Measurements from ENCODE around the gene KLHDC8A.

The KLHDC8A gene

GRCh38 chr1:205381305-205381704 lies 24.6 kb upstream of the KLHDC8A start:
- no peaks in the 10 kb centered on the region for H3K36me3 ChIP-seq (ENCODE audit: control insufficient read depth in 2 of 2, insufficient read depth in 2 of 2, low read length in 2 of 2)
- H3K4me1 ChIP-seq (ENCODE audit: control insufficient read depth, insufficient read depth, low read length) = no peaks in the 10 kb centered on the region
- H3K9ac ChIP-seq (ENCODE audit: low read length in 2 of 2) = no peak overlapping the region
- H3K27me3 ChIP-seq (ENCODE audit: control insufficient read depth in 1 of 2, insufficient read depth in 2 of 2, low read length in 2 of 2) = no peaks in the 10 kb centered on the region
- H3K9me3 ChIP-seq (ENCODE audit: control insufficient read depth in 2 of 2, low read length in 2 of 2) = no peaks in the 10 kb centered on the region
- H3K4me3 ChIP-seq (ENCODE audit: low read length in 2 of 2) = no peak overlapping the region
- H3K27ac ChIP-seq (ENCODE audit: low read length) = no peak overlapping the region

GRCh38 chr1:205380882-205381281 lies 24.2 kb upstream of the KLHDC8A start:
- H3K9me3 ChIP-seq (ENCODE audit: control insufficient read depth in 2 of 2, low read length in 2 of 2) = no peaks in the 10 kb centered on the region
- H3K9ac ChIP-seq (ENCODE audit: low read length in 2 of 2) = no peak overlapping the region
- no peak overlapping the region for H3K4me3 ChIP-seq (ENCODE audit: low read length in 2 of 2)
- no peaks in the 10 kb centered on the region for H3K36me3 ChIP-seq (ENCODE audit: control insufficient read depth in 2 of 2, insufficient read depth in 2 of 2, low read length in 2 of 2)
- no peaks in the 10 kb centered on the region for H3K4me1 ChIP-seq (ENCODE audit: control insufficient read depth, insufficient read depth, low read length)
- H3K27me3 ChIP-seq (ENCODE audit: control insufficient read depth in 1 of 2, insufficient read depth in 2 of 2, low read length in 2 of 2) = no peaks in the 10 kb centered on the region
- no peak overlapping the region for H3K27ac ChIP-seq (ENCODE audit: low read length)

DNA sequence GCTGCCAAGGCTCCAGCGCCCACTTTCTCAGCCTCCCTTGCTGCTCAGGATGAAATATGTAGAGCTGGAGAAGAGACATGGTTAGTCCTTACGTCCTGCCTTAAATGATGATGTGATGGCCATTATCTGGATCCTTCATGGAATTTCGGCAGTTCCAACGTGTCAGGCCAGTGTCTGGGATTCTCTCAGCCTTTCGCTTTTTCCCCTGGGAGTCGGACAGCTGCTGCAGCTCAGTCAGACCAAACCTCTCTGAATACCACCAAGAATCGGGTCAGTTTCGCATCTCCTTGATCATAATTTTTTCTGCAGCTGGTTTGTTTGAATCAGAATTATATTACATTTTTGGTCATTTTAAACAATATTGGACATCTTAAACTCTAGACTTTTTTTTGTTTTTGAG lies 22.3 kb upstream of the KLHDC8A start:
- Histone ChIP-seq H3K36me3 (ENCODE audit: control insufficient read depth in 2 of 2, insufficient read depth in 2 of 2, low read length in 2 of 2) (no peaks in the 10 kb centered on the region), H3K9me3 (ENCODE audit: control insufficient read depth in 2 of 2, low read length in 2 of 2) (no peaks in the 10 kb centered on the region), H3K4me1 (ENCODE audit: control insufficient read depth, insufficient read depth, low read length) (peaks cover 3% of the 10 kb centered on the region), H3K27ac (ENCODE audit: low read length) (no peak overlapping the region), H3K27me3 (ENCODE audit: control insufficient read depth in 1 of 2, insufficient read depth in 2 of 2, low read length in 2 of 2) (peaks cover 0 to 8% of the 10 kb centered on the region in 2 donors), H3K9ac (ENCODE audit: low read length in 2 of 2) (no peak overlapping the region), H3K4me3 (ENCODE audit: low read length in 2 of 2) (no peak overlapping the region)

DNA sequence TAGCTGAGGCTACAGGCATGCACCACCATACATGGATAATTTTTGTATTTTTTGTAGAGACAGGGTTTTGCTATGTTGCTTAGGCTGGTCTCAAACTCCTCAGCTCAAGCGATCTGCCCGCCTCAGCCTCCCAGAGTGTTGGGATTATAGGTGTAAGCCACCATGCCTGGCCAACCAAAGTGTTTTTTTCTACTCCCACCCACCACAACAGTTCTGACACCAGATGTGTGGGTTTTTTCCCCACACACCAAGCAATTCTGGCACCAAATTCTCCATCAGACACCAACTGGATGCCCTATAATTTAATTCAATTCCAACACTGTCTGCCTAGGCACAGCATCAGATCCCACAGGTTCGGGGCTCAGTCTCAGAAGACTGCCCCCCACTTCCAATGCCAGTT lies 20.6 kb upstream of the KLHDC8A start:
- Histone ChIP-seq H3K4me3 (ENCODE audit: low read length in 2 of 2) (no peak overlapping the region), H3K9me3 (ENCODE audit: control insufficient read depth in 2 of 2, low read length in 2 of 2) (no peaks in the 10 kb centered on the region), H3K36me3 (ENCODE audit: control insufficient read depth in 2 of 2, insufficient read depth in 2 of 2, low read length in 2 of 2) (no peaks in the 10 kb centered on the region), H3K27ac (ENCODE audit: low read length) (no peak overlapping the region), H3K4me1 (ENCODE audit: control insufficient read depth, insufficient read depth, low read length) (peaks cover 3% of the 10 kb centered on the region), H3K27me3 (ENCODE audit: control insufficient read depth in 1 of 2, insufficient read depth in 2 of 2, low read length in 2 of 2) (peaks cover 2 to 15% of the 10 kb centered on the region in 2 donors), H3K9ac (ENCODE audit: low read length in 2 of 2) (no peak overlapping the region)

DNA sequence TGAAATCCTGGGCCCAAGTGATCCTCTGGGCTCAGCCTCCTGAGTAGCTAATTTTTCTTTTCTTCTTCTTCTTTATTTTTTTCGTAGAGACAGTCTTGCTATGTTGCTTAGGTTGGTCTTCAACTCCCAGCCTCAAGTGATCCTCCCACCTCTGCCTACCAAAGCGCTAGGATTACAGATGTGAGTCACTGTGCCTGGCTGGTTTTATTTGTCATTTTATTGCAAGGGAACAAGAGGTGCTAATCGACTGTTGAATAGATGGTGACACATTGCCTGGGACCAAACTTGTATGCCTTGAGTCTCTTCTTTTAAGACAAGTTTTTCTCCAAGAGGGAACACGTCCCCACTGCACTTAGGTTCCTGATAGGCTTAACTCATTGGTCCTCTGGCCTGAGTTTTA lies 20.0 kb upstream of the KLHDC8A start:
- H3K4me3 ChIP-seq (ENCODE audit: low read length in 2 of 2) = no peak overlapping the region
- peaks cover 3% of the 10 kb centered on the region for H3K4me1 ChIP-seq (ENCODE audit: control insufficient read depth, insufficient read depth, low read length)
- H3K36me3 ChIP-seq (ENCODE audit: control insufficient read depth in 2 of 2, insufficient read depth in 2 of 2, low read length in 2 of 2) = no peaks in the 10 kb centered on the region
- no peak overlapping the region for H3K27ac ChIP-seq (ENCODE audit: low read length)
- H3K9me3 ChIP-seq (ENCODE audit: control insufficient read depth in 2 of 2, low read length in 2 of 2) = no peaks in the 10 kb centered on the region
- H3K27me3 ChIP-seq (ENCODE audit: control insufficient read depth in 1 of 2, insufficient read depth in 2 of 2, low read length in 2 of 2) = peaks cover 2 to 18% of the 10 kb centered on the region in 2 donors
- H3K9ac ChIP-seq (ENCODE audit: low read length in 2 of 2) = no peak overlapping the region

GRCh38 chr1:205375835-205376545 lies 19.3 kb upstream of the KLHDC8A start:
- H3K27me3 ChIP-seq (ENCODE audit: control insufficient read depth in 1 of 2, insufficient read depth in 2 of 2, low read length in 2 of 2) = peaks cover 2 to 18% of the 10 kb centered on the region in 2 donors
- no peak overlapping the region for H3K9ac ChIP-seq (ENCODE audit: low read length in 2 of 2)
- H3K4me3 ChIP-seq (ENCODE audit: low read length in 2 of 2) = no peak overlapping the region
- peaks cover 3% of the 10 kb centered on the region for H3K4me1 ChIP-seq (ENCODE audit: control insufficient read depth, insufficient read depth, low read length)
- H3K36me3 ChIP-seq (ENCODE audit: control insufficient read depth in 2 of 2, insufficient read depth in 2 of 2, low read length in 2 of 2) = no peaks in the 10 kb centered on the region
- H3K9me3 ChIP-seq (ENCODE audit: control insufficient read depth in 2 of 2, low read length in 2 of 2) = no peaks in the 10 kb centered on the region
- H3K27ac ChIP-seq (ENCODE audit: low read length) = no peak overlapping the region

DNA sequence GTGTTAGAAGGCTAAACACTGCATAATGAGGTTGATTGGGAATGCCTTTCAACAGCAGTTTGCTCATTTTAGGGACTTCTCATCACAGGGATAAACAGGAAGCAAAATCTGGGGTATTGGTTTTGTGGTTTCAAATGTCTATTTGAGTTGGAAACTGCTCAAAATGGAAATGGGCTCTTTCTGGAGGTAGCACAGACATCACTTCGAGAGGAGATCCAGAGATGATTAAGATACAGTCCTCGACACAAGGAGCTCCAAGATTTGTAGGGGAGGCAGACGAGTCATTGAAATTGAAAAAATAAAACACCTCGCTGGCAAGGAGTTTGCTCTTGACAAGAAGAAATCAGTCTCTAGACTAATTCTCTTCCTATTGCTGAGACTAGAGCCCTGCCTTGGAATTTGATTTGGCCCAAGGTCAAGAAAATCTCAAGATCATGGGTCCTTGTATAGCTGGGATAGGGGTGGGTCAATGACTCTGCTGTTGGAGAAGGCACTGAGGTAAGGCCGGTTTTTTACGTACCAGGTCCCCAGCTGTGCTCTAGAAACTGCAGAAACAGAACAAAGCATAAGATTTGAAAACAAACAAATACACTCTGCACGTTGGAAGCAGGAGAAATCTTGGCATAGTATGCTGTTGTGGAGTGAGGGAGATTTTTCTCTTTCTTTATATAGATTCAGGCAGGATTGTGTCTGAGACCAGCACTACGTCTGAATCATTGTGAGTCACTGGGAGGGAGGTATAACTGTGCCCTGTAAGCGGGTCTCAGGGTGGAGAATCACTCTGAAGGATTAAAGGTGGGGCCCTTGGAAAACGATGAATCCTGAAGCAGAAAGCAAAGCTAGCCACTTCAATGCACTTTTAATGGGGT lies 17.7 kb upstream of the KLHDC8A start:
- Histone ChIP-seq H3K4me3 (ENCODE audit: low read length in 2 of 2) (no peak overlapping the region), H3K27ac (ENCODE audit: low read length) (no peak overlapping the region), H3K4me1 (ENCODE audit: control insufficient read depth, insufficient read depth, low read length) (peaks cover 3% of the 10 kb centered on the region)

DNA sequence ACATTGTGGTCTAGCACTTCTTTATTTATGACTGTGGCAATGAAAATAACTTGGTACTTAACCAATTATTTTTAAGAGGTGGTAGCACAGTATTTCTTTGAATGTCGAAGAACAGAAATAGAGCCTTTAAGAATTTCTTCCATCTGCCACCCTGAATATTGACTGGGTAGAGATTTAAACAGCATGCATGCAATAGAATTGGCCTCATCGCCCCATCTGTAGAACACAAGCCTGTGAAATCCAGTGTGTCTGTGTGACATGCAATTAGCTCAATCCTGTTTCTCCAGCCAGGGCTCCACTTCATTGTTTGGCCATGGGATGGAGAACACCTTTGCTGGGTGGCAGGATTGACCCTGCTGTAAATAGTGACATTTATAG lies 17.1 kb upstream of the KLHDC8A start:
- H3K27ac ChIP-seq (ENCODE audit: low read length) = no peak overlapping the region
- H3K4me3 ChIP-seq (ENCODE audit: low read length in 2 of 2) = no peak overlapping the region
- no peaks in the 10 kb centered on the region for H3K36me3 ChIP-seq (ENCODE audit: control insufficient read depth in 2 of 2, insufficient read depth in 2 of 2, low read length in 2 of 2)
- H3K4me1 ChIP-seq (ENCODE audit: control insufficient read depth, insufficient read depth, low read length) = peaks cover 3% of the 10 kb centered on the region
- no peaks in the 10 kb centered on the region for H3K9me3 ChIP-seq (ENCODE audit: control insufficient read depth in 2 of 2, low read length in 2 of 2)
- H3K27me3 ChIP-seq (ENCODE audit: control insufficient read depth in 1 of 2, insufficient read depth in 2 of 2, low read length in 2 of 2) = peaks cover 2 to 18% of the 10 kb centered on the region in 2 donors
- H3K9ac ChIP-seq (ENCODE audit: low read length in 2 of 2) = no peak overlapping the region

More for the DNA sequence above, 17.7 kb upstream of the KLHDC8A start:
- no peaks in the 10 kb centered on the region for H3K9me3 ChIP-seq (ENCODE audit: control insufficient read depth in 2 of 2, low read length in 2 of 2)
- no peaks in the 10 kb centered on the region for H3K36me3 ChIP-seq (ENCODE audit: control insufficient read depth in 2 of 2, insufficient read depth in 2 of 2, low read length in 2 of 2)
- peaks cover 2 to 18% of the 10 kb centered on the region in 2 donors for H3K27me3 ChIP-seq (ENCODE audit: control insufficient read depth in 1 of 2, insufficient read depth in 2 of 2, low read length in 2 of 2)
- H3K9ac ChIP-seq (ENCODE audit: low read length in 2 of 2) = no peak overlapping the region

DNA sequence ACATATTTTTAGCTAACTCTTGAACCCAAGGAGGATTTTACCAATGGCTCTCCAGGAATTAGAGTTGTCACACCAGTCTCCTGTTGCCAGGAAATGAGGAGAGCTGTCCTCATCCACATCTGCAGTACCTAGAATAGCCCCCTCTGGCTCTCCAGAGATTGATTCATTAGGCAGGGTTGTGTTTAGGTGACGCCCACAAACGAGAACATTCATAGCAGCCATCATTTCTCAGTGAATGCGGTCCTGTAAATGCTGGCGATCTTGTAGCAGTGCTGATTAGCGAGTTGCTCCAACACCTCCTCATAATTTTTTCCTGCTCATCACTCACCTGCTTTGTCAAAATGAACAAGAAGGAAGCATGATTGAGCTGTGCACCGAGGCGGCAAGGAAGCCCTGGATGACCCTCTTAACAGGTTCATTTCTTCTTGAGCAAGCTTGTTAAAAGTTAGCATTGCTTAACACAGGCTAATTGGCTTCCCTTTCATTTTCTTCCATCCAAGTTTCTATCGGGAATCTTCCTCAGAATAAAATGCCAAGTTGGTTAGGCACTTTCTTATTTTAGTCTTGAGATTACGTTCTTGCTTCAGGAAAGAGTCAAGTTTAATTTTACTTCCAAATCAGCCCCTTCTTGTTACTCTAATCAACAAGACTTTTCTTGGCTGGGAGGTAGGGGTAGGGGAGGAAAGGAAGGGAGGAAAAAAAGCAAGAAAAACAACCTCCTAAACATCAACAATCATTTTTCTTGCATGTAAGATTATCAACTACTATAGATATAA lies 16.5 kb upstream of the KLHDC8A start:
- peaks cover 2 to 18% of the 10 kb centered on the region in 2 donors for H3K27me3 ChIP-seq (ENCODE audit: control insufficient read depth in 1 of 2, insufficient read depth in 2 of 2, low read length in 2 of 2)

GRCh38 chr1:205371871-205372660 lies 15.3 kb upstream of the KLHDC8A start:
- Histone ChIP-seq H3K9ac (ENCODE audit: low read length in 2 of 2) (no peak overlapping the region), H3K9me3 (ENCODE audit: control insufficient read depth in 2 of 2, low read length in 2 of 2) (no peaks in the 10 kb centered on the region), H3K4me1 (ENCODE audit: control insufficient read depth, insufficient read depth, low read length) (peaks cover 3% of the 10 kb centered on the region), H3K27ac (ENCODE audit: low read length) (no peak overlapping the region), H3K27me3 (ENCODE audit: control insufficient read depth in 1 of 2, insufficient read depth in 2 of 2, low read length in 2 of 2) (peaks cover 2 to 20% of the 10 kb centered on the region in 2 donors), H3K36me3 (ENCODE audit: control insufficient read depth in 2 of 2, insufficient read depth in 2 of 2, low read length in 2 of 2) (no peaks in the 10 kb centered on the region), H3K4me3 (ENCODE audit: low read length in 2 of 2) (no peak overlapping the region)

More for the DNA sequence above, 16.5 kb upstream of the KLHDC8A start:
- Histone ChIP-seq H3K4me1 (ENCODE audit: control insufficient read depth, insufficient read depth, low read length) (peaks cover 3% of the 10 kb centered on the region), H3K27ac (ENCODE audit: low read length) (no peak overlapping the region), H3K4me3 (ENCODE audit: low read length in 2 of 2) (no peak overlapping the region), H3K9me3 (ENCODE audit: control insufficient read depth in 2 of 2, low read length in 2 of 2) (no peaks in the 10 kb centered on the region), H3K9ac (ENCODE audit: low read length in 2 of 2) (no peak overlapping the region), H3K36me3 (ENCODE audit: control insufficient read depth in 2 of 2, insufficient read depth in 2 of 2, low read length in 2 of 2) (no peaks in the 10 kb centered on the region)
